Neural cell (in vitro differentiated cells): ENCODE measurements around the gene HS6ST2. TPM values are rescaled to one million over a fixed set of nuclear protein-coding genes. Genes with fewer than 3 reads are reported as not detected.

Experiments
- H2AFZ ChIP-seq: fragments of 200-600, 300-800 bp; sonication (generic), shearing (Covaris generic); 2 replicates; pipeline ENCODE4 v1.6.0; 2014; ENCODE audit warnings: low read depth, mild to moderate bottlenecking, antibody characterized with exemption, low read length, moderate library complexity
- H3F3A ChIP-seq: fragments of 200-600 bp; shearing (Covaris generic); 2 replicates; pipeline ENCODE4 v1.6.1; 2016; ENCODE audit warnings: mild to moderate bottlenecking, moderate library complexity, mixed read lengths, antibody characterized with exemption, low read length; ENCODE audit not compliant: insufficient read depth, poor library complexity, severe bottlenecking
- H3K27ac ChIP-seq: fragments of 200-600, 300-800 bp; sonication (generic), shearing (Covaris generic); 2 replicates; pipeline ENCODE4 v1.5.1; 2014; ENCODE audit warnings: mild to moderate bottlenecking, low read length, moderate library complexity
- H3K27me3 ChIP-seq: fragments of 300-800, 200-600 bp; sonication (generic), shearing (Covaris generic); 2 replicates; pipeline ENCODE4 v1.6.0; 2014; ENCODE audit warnings: mild to moderate bottlenecking, low read depth, low read length, moderate library complexity; ENCODE audit not compliant: insufficient read depth
- H3K36me3 ChIP-seq: fragments of 300-800, 200-600 bp; sonication (generic), shearing (Covaris generic); 2 replicates; pipeline ENCODE4 v1.5.1; 2014; ENCODE audit warnings: mild to moderate bottlenecking, antibody characterized with exemption, low read length, moderate library complexity; ENCODE audit not compliant: insufficient read depth
- H3K4me2 ChIP-seq: fragments of 300-800, 200-600 bp; sonication (generic), shearing (Covaris generic); 2 replicates; pipeline ENCODE4 v1.6.0; 2014; ENCODE audit warnings: mild to moderate bottlenecking, low read length
- H3K4me3 ChIP-seq: fragments of 300-800, 200-600 bp; sonication (generic), shearing (Covaris generic); 2 replicates; pipeline ENCODE4 v1.5.1; 2014; ENCODE audit warnings: mild to moderate bottlenecking, low read length, moderate library complexity
- H3K79me2 ChIP-seq: fragments of 200-600 bp; shearing (Covaris generic); replicated peaks from 2 replicates; pipeline ENCODE4 v1.6.0; 2014; ENCODE audit warnings: mild to moderate bottlenecking, low read length, moderate library complexity; ENCODE audit not compliant: insufficient read depth
- H3K9ac ChIP-seq: fragments of 300-800, 200-600 bp; sonication (generic), shearing (Covaris generic); 2 replicates; pipeline ENCODE4 v1.6.1; 2016; ENCODE audit warnings: mild to moderate bottlenecking, low read length, mixed read lengths
- H3K9me2 ChIP-seq: fragments of 200-600 bp; shearing (Covaris generic); 2 replicates; pipeline ENCODE4 v1.6.1; 2016; ENCODE audit warnings: mild to moderate bottlenecking, low read length, mixed read lengths; ENCODE audit not compliant: insufficient read depth
- H3K9me3 ChIP-seq: fragments of 200-600, 300-800 bp; sonication (generic), shearing (Covaris generic); 2 replicates; pipeline ENCODE4 v1.6.1; 2016; ENCODE audit warnings: mild to moderate bottlenecking, mixed run types, low read length, moderate library complexity, mixed read lengths
- H4K20me1 ChIP-seq: fragments of 200-600 bp; shearing (Covaris generic); 2 replicates; pipeline ENCODE4 v1.6.1; 2016; ENCODE audit warnings: mild to moderate bottlenecking, mixed run types; ENCODE audit not compliant: insufficient read depth
- CTCF ChIP-seq: fragments of 450-650 bp; IDR thresholded peaks from 2 replicates; pipeline ENCODE4 v1.5.1; 2014; ENCODE audit warnings: antibody characterized with exemption, mild to moderate bottlenecking, moderate library complexity; ENCODE audit not compliant: poor library complexity, severe bottlenecking
- EP300 ChIP-seq: fragments of 450-650 bp; conservative IDR thresholded peaks from 2 replicates; pipeline ENCODE4 v1.6.1; 2014; ENCODE audit warnings: antibody characterized with exemption, mild to moderate bottlenecking, moderate library complexity; ENCODE audit not compliant: poor library complexity, severe bottlenecking
- EZH2 ChIP-seq: fragments of 200-600, 300-800 bp; shearing (Covaris generic), sonication (generic); IDR thresholded peaks from 2 replicates; pipeline ENCODE4 v1.6.1; 2014; ENCODE audit warnings: antibody characterized with exemption, low read length, borderline replicate concordance, mild to moderate bottlenecking; ENCODE audit not compliant: insufficient read depth, poor library complexity, severe bottlenecking
- MXI1 ChIP-seq: fragments of 450-650 bp; conservative IDR thresholded peaks from 2 replicates; pipeline ENCODE4 v1.6.1; 2014; ENCODE audit warnings: antibody characterized with exemption, mild to moderate bottlenecking; ENCODE audit not compliant: poor library complexity, severe bottlenecking
- POLR2AphosphoS5 ChIP-seq: IDR thresholded peaks from 2 replicates; pipeline ENCODE4 v1.6.1; 2012
- RAD21 ChIP-seq: fragments of 450-650 bp; conservative IDR thresholded peaks from 2 replicates; pipeline ENCODE4 v1.6.1; 2014; ENCODE audit warnings: antibody characterized with exemption, mild to moderate bottlenecking, moderate library complexity
- REST ChIP-seq: IDR thresholded peaks from 2 replicates; pipeline ENCODE4 v1.6.1; 2012; ENCODE audit warnings: borderline replicate concordance
- SMC3 ChIP-seq: fragments of 450-650 bp; conservative IDR thresholded peaks from 2 replicates; pipeline ENCODE4 v1.6.1; 2014; ENCODE audit warnings: antibody characterized with exemption, mild to moderate bottlenecking, moderate library complexity; ENCODE audit not compliant: poor library complexity
- TAF1 ChIP-seq: IDR thresholded peaks from 2 replicates; pipeline ENCODE4 v1.6.1; 2012; ENCODE audit warnings: low read depth
- polyA plus RNA-seq: library from polyadenylated mRNA; depleted of rRNA; stranded (reverse); fragments of >200 nt; gene quantifications from 2 replicates; pipeline ENCODE4 v1.2.3, GENCODE V29; 2014

The HS6ST2 gene
- polyA plus RNA-seq, 1 donor from 2014 or later: 43.0 TPM

GRCh38 chrX:132751063-132751690 lies 207.3 kb downstream of the HS6ST2 start:
- no peaks in the 10 kb centered on the region for H3K79me2 ChIP-seq
- H3K4me3 ChIP-seq: no peak overlapping the region
- no peaks in the 10 kb centered on the region for H3K9me3 ChIP-seq
- TF ChIP-seq SMC3 (no peak), RAD21 (no peak), TAF1 (no peak), POLR2AphosphoS5 (no peak), EP300 (no peak), REST (no peak), EZH2 (no peak), MXI1 (no peak), CTCF (no peak)
- no peaks in the 10 kb centered on the region for H4K20me1 ChIP-seq
- no peak overlapping the region for H3K27ac ChIP-seq
- no peaks in the 10 kb centered on the region for H3F3A ChIP-seq
- no peak overlapping the region for H3K9ac ChIP-seq
- no peak overlapping the region for H2AFZ ChIP-seq
- no peak overlapping the region for H3K4me2 ChIP-seq
- no peaks in the 10 kb centered on the region for H3K27me3 ChIP-seq
- H3K36me3 ChIP-seq: no peaks in the 10 kb centered on the region
- H3K9me2 ChIP-seq: no peaks in the 10 kb centered on the region

GRCh38 chrX:132750331-132751062 lies 207.9 kb downstream of the HS6ST2 start:
- Histone ChIP-seq H3K4me2 (no peak overlapping the region), H3K79me2 (no peaks in the 10 kb centered on the region), H3K9me2 (no peaks in the 10 kb centered on the region), H4K20me1 (no peaks in the 10 kb centered on the region), H3K36me3 (no peaks in the 10 kb centered on the region), H3K9me3 (no peaks in the 10 kb centered on the region), H3K27me3 (no peaks in the 10 kb centered on the region), H3K27ac (no peak overlapping the region), H3F3A (no peaks in the 10 kb centered on the region), H2AFZ (no peak overlapping the region), H3K9ac (no peak overlapping the region), H3K4me3 (no peak overlapping the region)
- no peak for TF ChIP-seq REST
